ENCODE data around the gene SLC4A1AP.

SLC4A1AP gene

GRCh38 chr2:27661371-27661770, 2.3 kb upstream of the SLC4A1AP start:
- H3K4me3 Mint-ChIP-seq, result peak overlapping the region; percentile 98 to 100 (median 99)
- H3K4me1 Mint-ChIP-seq, result peaks cover 29% of the 10 kb centered on the region
- H3K36me3 Mint-ChIP-seq (ENCODE audit: low read depth), result peaks cover 52% of the 10 kb centered on the region
- H3K27me3 Mint-ChIP-seq (ENCODE audit: low read depth), result no peaks in the 10 kb centered on the region
- H3K9me3 Mint-ChIP-seq, result no peaks in the 10 kb centered on the region
- H3K27ac Mint-ChIP-seq, result no peak overlapping the region
- no peak for TF ChIP-seq CTCF (IDR thresholded peaks at IDR 0.05; ENCODE audit: unreplicated experiment in 3 of 3)

GRCh38 chr2:27664154-27664574, 475 bp downstream of the SLC4A1AP start:
- no peaks in the 10 kb centered on the region for H3K27me3 Mint-ChIP-seq (ENCODE audit: low read depth)
- no peaks in the 10 kb centered on the region for H3K9me3 Mint-ChIP-seq
- TF ChIP-seq CTCF (IDR thresholded peaks at IDR 0.05; ENCODE audit: unreplicated experiment in 3 of 3), result no peak

GRCh38 chr2:27664622-27665363, 1.1 kb downstream of the SLC4A1AP start:
- no peak for TF ChIP-seq CTCF (IDR thresholded peaks at IDR 0.05; ENCODE audit: unreplicated experiment in 3 of 3)
- H3K27ac Mint-ChIP-seq, result peak overlapping the region; percentile 80 to 100 (median 99)

More at GRCh38 chr2:27664154-27664574, 475 bp downstream of the SLC4A1AP start:
- H3K27ac Mint-ChIP-seq, result peak overlapping the region; percentile 99 to 100 (median 100)
- H3K36me3 Mint-ChIP-seq (ENCODE audit: low read depth), result peaks cover 51% of the 10 kb centered on the region
- peaks cover 29% of the 10 kb centered on the region for H3K4me1 Mint-ChIP-seq
- peak overlapping the region; percentile 98 to 100 (median 99) for H3K4me3 Mint-ChIP-seq

GRCh38 chr2:27667446-27667845, 3.8 kb downstream of the SLC4A1AP start:
- TF ChIP-seq CTCF (IDR thresholded peaks at IDR 0.05; ENCODE audit: unreplicated experiment in 3 of 3), result no peak

More at GRCh38 chr2:27664622-27665363, 1.1 kb downstream of the SLC4A1AP start:
- peak overlapping the region; percentile 98 to 100 (median 99) for H3K4me3 Mint-ChIP-seq
- H3K9me3 Mint-ChIP-seq, result no peaks in the 10 kb centered on the region
- H3K27me3 Mint-ChIP-seq (ENCODE audit: low read depth), result no peaks in the 10 kb centered on the region
- peaks cover 48% of the 10 kb centered on the region for H3K36me3 Mint-ChIP-seq (ENCODE audit: low read depth)
- H3K4me1 Mint-ChIP-seq, result peaks cover 24% of the 10 kb centered on the region

GRCh38 chr2:27671235-27671634, 7.5 kb downstream of the SLC4A1AP start:
- Mint-ChIP-seq H3K27ac (no peak overlapping the region), H3K27me3 (ENCODE audit: low read depth) (no peaks in the 10 kb centered on the region), H3K4me3 (no peak overlapping the region), H3K9me3 (no peaks in the 10 kb centered on the region), H3K36me3 (ENCODE audit: low read depth) (peaks cover 64% of the 10 kb centered on the region), H3K4me1 (peaks cover 6% of the 10 kb centered on the region)
- TF ChIP-seq CTCF (IDR thresholded peaks at IDR 0.05; ENCODE audit: unreplicated experiment in 3 of 3), result no peak

More at GRCh38 chr2:27667446-27667845, 3.8 kb downstream of the SLC4A1AP start:
- Mint-ChIP-seq H3K27ac (no peak overlapping the region), H3K4me1 (peaks cover 24% of the 10 kb centered on the region), H3K4me3 (peak overlapping the region in 2 of 3 experiments; percentile 50 to 66), H3K9me3 (no peaks in the 10 kb centered on the region), H3K27me3 (ENCODE audit: low read depth) (no peaks in the 10 kb centered on the region), H3K36me3 (ENCODE audit: low read depth) (peaks cover 44% of the 10 kb centered on the region)

Measured in nephron (organoid).